Measurements from ENCODE around the gene KNDC1.

The KNDC1 gene

GRCh38 chr10:133189726-133190125 lies 29.7 kb downstream of the KNDC1 start:
- DNase-seq (ENCODE audit: low read depth in 1 of 2, low spot score in 1 of 2) = no peak

GRCh38 chr10:133190225-133190624 lies 30.2 kb downstream of the KNDC1 start:
- no peak for DNase-seq (ENCODE audit: low read depth in 1 of 2, low spot score in 1 of 2)

- DNase-seq (ENCODE audit: low read depth in 1 of 2, low spot score in 1 of 2) = no peak
Measured at GRCh38 chr10:133191651-133192050, 31.6 kb downstream of the KNDC1 start.

- no peak for DNase-seq (ENCODE audit: low read depth in 1 of 2, low spot score in 1 of 2)
Measured at GRCh38 chr10:133194151-133194550, 34.1 kb downstream of the KNDC1 start.

GRCh38 chr10:133195096-133195495 lies 35.1 kb downstream of the KNDC1 start:
- DNase-seq (ENCODE audit: low read depth in 1 of 2, low spot score in 1 of 2) = no peak

GRCh38 chr10:133195611-133196010 lies 35.6 kb downstream of the KNDC1 start:
- DNase-seq (ENCODE audit: low read depth in 1 of 2, low spot score in 1 of 2) = no peak

GRCh38 chr10:133196221-133196915 lies 36.3 kb downstream of the KNDC1 start:
- no peak for DNase-seq (ENCODE audit: low read depth in 1 of 2, low spot score in 1 of 2)

GRCh38 chr10:133196936-133197758 lies 37.1 kb downstream of the KNDC1 start:
- DNase-seq (ENCODE audit: low read depth in 1 of 2, low spot score in 1 of 2) = no peak

- no peak for DNase-seq (ENCODE audit: low read depth in 1 of 2, low spot score in 1 of 2)
Measured at GRCh38 chr10:133197786-133198185, 37.8 kb downstream of the KNDC1 start.

- no peak for DNase-seq (ENCODE audit: low read depth in 1 of 2, low spot score in 1 of 2)
Measured at GRCh38 chr10:133198206-133198605, 38.2 kb downstream of the KNDC1 start.

- no peak for DNase-seq (ENCODE audit: low read depth in 1 of 2, low spot score in 1 of 2)
Measured at GRCh38 chr10:133198621-133199487, 38.8 kb downstream of the KNDC1 start.

- no peak for DNase-seq (ENCODE audit: low read depth in 1 of 2, low spot score in 1 of 2)
Measured at GRCh38 chr10:133199488-133199885, 39.5 kb downstream of the KNDC1 start.

GRCh38 chr10:133199992-133200611 lies 40.1 kb downstream of the KNDC1 start:
- DNase-seq (ENCODE audit: low read depth in 1 of 2, low spot score in 1 of 2) = no peak

GRCh38 chr10:133200621-133201031 lies 40.6 kb downstream of the KNDC1 start:
- no peak for DNase-seq (ENCODE audit: low read depth in 1 of 2, low spot score in 1 of 2)

GRCh38 chr10:133201151-133201947 lies 41.3 kb downstream of the KNDC1 start:
- DNase-seq (ENCODE audit: low read depth in 1 of 2, low spot score in 1 of 2) = no peak

GRCh38 chr10:133201948-133202725 lies 42.1 kb downstream of the KNDC1 start:
- no peak for DNase-seq (ENCODE audit: low read depth in 1 of 2, low spot score in 1 of 2)

GRCh38 chr10:133202778-133203651 lies 43.0 kb downstream of the KNDC1 start:
- DNase-seq (ENCODE audit: low read depth in 1 of 2, low spot score in 1 of 2) = no peak

GRCh38 chr10:133203652-133204195 lies 43.7 kb downstream of the KNDC1 start:
- DNase-seq (ENCODE audit: low read depth in 1 of 2, low spot score in 1 of 2) = no peak
